ENCODE results near the gene PPM1G. TPM values are rescaled to one million over a fixed set of nuclear protein-coding genes. Genes with fewer than 3 reads are reported as not detected.
"Not testable (repeated sequence)": the region's sequence is repeated elsewhere in the genome, so short reads cannot be mapped to it uniquely, and the experiment has no call there.

The PPM1G gene
- 91.9 and 98.8 TPM in 2 replicates for total RNA-seq

- DNase-seq (ENCODE audit: extremely low read depth, low read depth, low spot score), result no peak
Measured at GRCh38 chr2:27409321-27410073, at the start of gene PPM1G. Gene PPM1G, minus strand, starts transcription at chr2:27409591. Its CDS starts 169 bp downstream, at chr2:27409422.

GRCh38 chr2:27453968-27454367 is 44.6 kb upstream of the PPM1G start:
- no peak for DNase-seq (ENCODE audit: extremely low read depth, low read depth, low spot score)

- DNase-seq (ENCODE audit: extremely low read depth, low read depth, low spot score), result no peak
Measured at GRCh38 chr2:27451095-27451494, 41.7 kb upstream of the PPM1G start.

- DNase-seq (ENCODE audit: extremely low read depth, low read depth, low spot score), result no peak
Measured at GRCh38 chr2:27448381-27448780, 39.0 kb upstream of the PPM1G start.

- DNase-seq (ENCODE audit: extremely low read depth, low read depth, low spot score), result no peak
Measured at GRCh38 chr2:27446057-27446456, 36.7 kb upstream of the PPM1G start.

GRCh38 chr2:27445615-27446014 is 36.2 kb upstream of the PPM1G start:
- DNase-seq (ENCODE audit: extremely low read depth, low read depth, low spot score), result no peak

GRCh38 chr2:27445155-27445554 is 35.8 kb upstream of the PPM1G start:
- no peak for DNase-seq (ENCODE audit: extremely low read depth, low read depth, low spot score)

GRCh38 chr2:27442920-27443282 is 33.5 kb upstream of the PPM1G start:
- DNase-seq (ENCODE audit: extremely low read depth, low read depth, low spot score), result no peak

GRCh38 chr2:27441958-27442919 is 32.8 kb upstream of the PPM1G start, which contains the start of gene KRTCAP3:
Gene KRTCAP3, plus strand, starts transcription at chr2:27442381. Its CDS starts 32 bp downstream, at chr2:27442413.
- no peak for DNase-seq (ENCODE audit: extremely low read depth, low read depth, low spot score)

- DNase-seq (ENCODE audit: extremely low read depth, low read depth, low spot score), result no peak
Measured at GRCh38 chr2:27441226-27441926, 32.0 kb upstream of the PPM1G start.

- DNase-seq (ENCODE audit: extremely low read depth, low read depth, low spot score), result no peak
Measured at GRCh38 chr2:27435628-27436027, 26.2 kb upstream of the PPM1G start.

GRCh38 chr2:27431395-27431794 is 22.0 kb upstream of the PPM1G start:
- DNase-seq (ENCODE audit: extremely low read depth, low read depth, low spot score), result no peak

- no peak for DNase-seq (ENCODE audit: extremely low read depth, low read depth, low spot score)
Measured at GRCh38 chr2:27428978-27429541, 19.7 kb upstream of the PPM1G start.

- no peak for DNase-seq (ENCODE audit: extremely low read depth, low read depth, low spot score)
Measured at GRCh38 chr2:27428213-27428977, 19.0 kb upstream of the PPM1G start, which contains the start of gene NRBP1. Gene NRBP1, plus strand, starts transcription at chr2:27428631. Its CDS starts 4,643 bp downstream, at chr2:27433274.

- no peak for DNase-seq (ENCODE audit: extremely low read depth, low read depth, low spot score)
Measured at GRCh38 chr2:27427863-27428212, 18.4 kb upstream of the PPM1G start.

- not testable (repeated sequence) for DNase-seq (ENCODE audit: extremely low read depth, low read depth, low spot score)
Measured at GRCh38 chr2:27425039-27425438, 15.6 kb upstream of the PPM1G start.

- no peak for DNase-seq (ENCODE audit: extremely low read depth, low read depth, low spot score)
Measured at GRCh38 chr2:27422958-27423357, 13.6 kb upstream of the PPM1G start.

GRCh38 chr2:27421660-27422250 is 12.4 kb upstream of the PPM1G start:
- no peak for DNase-seq (ENCODE audit: extremely low read depth, low read depth, low spot score)

- no peak for DNase-seq (ENCODE audit: extremely low read depth, low read depth, low spot score)
Measured at GRCh38 chr2:27420996-27421395, 11.6 kb upstream of the PPM1G start.

- no peak for DNase-seq (ENCODE audit: extremely low read depth, low read depth, low spot score)
Measured at GRCh38 chr2:27416151-27416550, 6.8 kb upstream of the PPM1G start.
